Renal cortex interstitium (tissue), 15 donors: Measurements from ENCODE around the gene CENPH. TPM values are rescaled to one million over a fixed set of nuclear protein-coding genes. Genes with fewer than 3 reads are reported as not detected.
"Not testable (repeated sequence)": the region's sequence is repeated elsewhere in the genome, so short reads cannot be mapped to it uniquely, and the experiment has no call there.

Experiments used
- DNase-seq, 11 donors: peaks; one replicate each; pipeline ENCODE4 v3.0.0-alpha.2; 2013; ENCODE audit warnings: low read depth in 9 of 11, low spot score in 4 of 11; ENCODE audit errors: extremely low read depth in 1 of 11
- long read RNA-seq, 16 experiments: transcript quantifications; one replicate each; lab custom pipeline, GENCODE V29; 2026
- polyA plus RNA-seq, 3 donors: library from polyadenylated mRNA; unstranded; fragments of 120-200 nt; gene quantifications; one replicate each; pipeline ENCODE4 v1.2.1, GENCODE V29; 2013; ENCODE audit not compliant: insufficient read length in 3 of 3

Gene CENPH
- polyA plus RNA-seq = 10 to 100 TPM; 21.6 to 33.5 (median 26.4) TPM
- long read RNA-seq, donor 1, transcript CENPH-201 (9 exons, 1,389 nt) = major isoform, 11 of 12 reads
- long read RNA-seq, donor 1, partial matches to known transcripts = 0 of 12 reads
- long read RNA-seq, donor 1, other reads (novel, unspliced or antisense) = 0 of 12 reads
- long read RNA-seq, donor 2, partial matches to known transcripts = 0 of 3 reads
- long read RNA-seq, donor 2, other reads (novel, unspliced or antisense) = 0 of 3 reads
- long read RNA-seq, donor 3, transcript CENPH-201 (9 exons, 1,389 nt) = major isoform, 9 of 10 reads
- long read RNA-seq, donor 3, partial matches to known transcripts = 0 of 10 reads
- long read RNA-seq, donor 3, other reads (novel, unspliced or antisense) = 0 of 10 reads
- long read RNA-seq, donor 4, transcript CENPH-201 (9 exons, 1,389 nt) = major isoform, 8 of 19 reads
- long read RNA-seq, donor 4, partial matches to known transcripts = 11 of 19 reads
- long read RNA-seq, donor 4, other reads (novel, unspliced or antisense) = 0 of 19 reads
- long read RNA-seq, donor 5 = 0 reads
- long read RNA-seq, donor 6, partial matches to known transcripts = 0 of 3 reads
- long read RNA-seq, donor 6, other reads (novel, unspliced or antisense) = 0 of 3 reads
- long read RNA-seq, donor 7, transcript CENPH-201 (9 exons, 1,389 nt) = major isoform, 9 of 11 reads
- long read RNA-seq, donor 7, partial matches to known transcripts = 0 of 11 reads
- long read RNA-seq, donor 7, other reads (novel, unspliced or antisense) = 0 of 11 reads
- long read RNA-seq, donor 8 = 0 reads
- long read RNA-seq, donor 9, partial matches to known transcripts = 0 of 2 reads
- long read RNA-seq, donor 9, other reads (novel, unspliced or antisense) = 0 of 2 reads
- long read RNA-seq, donor 10, partial matches to known transcripts = 0 of 5 reads
- long read RNA-seq, donor 10, other reads (novel, unspliced or antisense) = 0 of 5 reads
- long read RNA-seq, donor 11, partial matches to known transcripts = 0 of 1 reads
- long read RNA-seq, donor 11, other reads (novel, unspliced or antisense) = 0 of 1 reads
- long read RNA-seq, donor 12, partial matches to known transcripts = 0 of 8 reads
- long read RNA-seq, donor 12, other reads (novel, unspliced or antisense) = 0 of 8 reads
- long read RNA-seq, donor 13 = 0 reads
- long read RNA-seq, donor 14, transcript CENPH-201 (9 exons, 1,389 nt) = major isoform, 6 of 7 reads
- long read RNA-seq, donor 14, partial matches to known transcripts = 0 of 7 reads
- long read RNA-seq, donor 14, other reads (novel, unspliced or antisense) = 0 of 7 reads
- long read RNA-seq, donor 15, partial matches to known transcripts = 0 of 3 reads
- long read RNA-seq, donor 15, other reads (novel, unspliced or antisense) = 0 of 3 reads
- long read RNA-seq, donor 16, transcript CENPH-201 (9 exons, 1,389 nt) = major isoform, 27 of 28 reads
- long read RNA-seq, donor 16, partial matches to known transcripts = 0 of 28 reads
- long read RNA-seq, donor 16, other reads (novel, unspliced or antisense) = 0 of 28 reads

- DNase-seq = peak; percentile 75 to 93 (median 89)
These were observed at the start of gene CENPH for GRCh38 chr5:69189162-69190086. CENPH (plus strand) TSS chr5:69189583; CDS start chr5:69189635, 52 bp downstream.

GRCh38 chr5:69140239-69140638, 49.1 kb upstream of the CENPH start:
- DNase-seq = not testable (repeated sequence)

DNA sequence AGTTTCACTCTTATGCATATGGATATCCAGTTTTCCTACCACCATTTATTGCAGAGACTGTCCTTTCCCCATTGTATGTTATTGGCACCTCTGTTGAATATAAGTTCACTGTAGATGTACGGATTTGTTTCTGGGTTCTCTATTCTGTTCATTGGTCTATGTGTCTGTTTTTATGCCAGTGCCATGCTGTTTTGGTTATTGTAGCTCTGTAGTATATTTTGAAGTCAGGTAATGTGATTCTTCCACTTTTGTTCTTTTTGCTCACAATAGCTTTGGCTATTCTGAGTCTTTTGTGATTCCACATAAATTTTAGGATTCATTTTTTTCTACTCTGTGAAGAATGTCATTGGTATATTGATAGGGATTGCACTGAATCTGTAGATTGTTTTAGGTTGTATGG, 48.6 kb upstream of the CENPH start:
- DNase-seq = no peak

GRCh38 chr5:69148576-69148975, 40.8 kb upstream of the CENPH start:
- DNase-seq = not testable (repeated sequence)

DNA sequence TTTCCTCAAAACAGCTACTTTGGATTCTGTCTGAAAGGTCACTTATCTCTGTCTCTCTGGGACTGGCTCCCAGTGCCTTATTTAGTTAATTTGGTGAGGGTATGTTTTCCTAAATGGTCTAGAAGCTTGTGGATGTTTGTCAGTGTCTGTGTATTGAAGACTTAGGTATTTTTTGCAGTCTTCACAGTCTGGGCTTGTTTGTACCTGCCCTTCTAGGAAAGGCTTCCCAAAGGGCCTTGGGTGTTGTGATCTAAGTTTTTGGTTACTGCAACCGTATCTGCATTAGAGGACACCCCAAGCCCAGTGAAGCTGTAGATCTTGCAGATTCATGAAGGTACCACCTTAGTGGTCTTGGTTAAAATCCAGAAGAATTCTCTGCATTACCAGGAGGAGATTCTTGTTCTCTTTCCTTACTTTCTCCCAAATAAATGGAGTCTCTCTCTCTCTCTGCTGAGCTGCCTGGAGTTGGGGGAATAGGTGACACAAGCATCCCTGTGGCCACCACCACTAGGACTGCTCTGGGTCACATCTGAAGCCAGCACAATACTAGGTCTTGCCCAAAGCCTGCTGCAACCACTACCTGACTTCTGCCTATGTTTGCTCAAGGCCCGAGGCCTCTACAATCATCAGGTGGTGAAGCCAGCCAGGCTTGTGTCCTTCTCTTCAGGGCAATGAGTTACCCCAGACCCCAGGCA, 40.3 kb upstream of the CENPH start:
- DNase-seq = no peak

- no peak for DNase-seq
These were observed 39.7 kb upstream of the CENPH start for GRCh38 chr5:69149676-69150010.

DNA sequence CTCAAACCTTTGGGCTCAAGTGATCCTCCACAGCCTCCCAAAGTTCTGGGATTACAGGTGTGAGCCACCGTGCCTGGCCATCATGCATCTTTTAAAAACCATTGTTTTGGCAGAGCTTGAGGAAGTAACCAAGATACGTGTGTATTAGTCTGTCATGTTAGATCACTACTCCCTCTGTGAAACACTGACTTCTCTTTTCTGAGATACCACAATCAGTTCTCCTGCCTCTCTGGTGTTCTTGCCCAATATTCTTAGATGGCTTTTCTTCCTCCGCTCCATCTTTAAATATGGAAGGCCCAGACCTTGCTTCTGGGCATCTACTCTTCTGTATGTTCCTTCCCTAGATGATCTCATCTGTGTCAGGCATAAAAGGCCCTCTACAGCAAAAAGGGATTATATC, 36.7 kb upstream of the CENPH start:
- DNase-seq = no peak

DNA sequence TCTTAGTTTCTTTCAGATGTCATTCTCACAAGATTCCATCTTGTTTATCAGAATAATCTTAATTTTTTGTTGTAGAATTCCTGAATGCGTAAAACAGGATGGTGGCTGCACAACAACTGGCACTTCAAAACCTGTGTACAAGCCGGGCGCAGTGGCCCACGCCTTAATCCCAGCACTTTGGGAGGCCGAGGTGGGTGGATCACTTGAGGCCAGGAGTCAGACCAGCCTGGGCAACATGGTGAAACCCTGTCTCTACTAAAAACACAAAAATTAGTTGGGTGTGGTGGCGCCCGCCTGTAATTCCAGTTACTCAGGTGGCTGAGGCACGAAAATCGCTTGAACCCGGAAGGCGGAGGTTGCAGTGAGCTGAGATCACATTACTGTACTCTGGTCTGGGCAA, 32.9 kb upstream of the CENPH start:
- DNase-seq = no peak

- DNase-seq = no peak
These were observed 31.3 kb upstream of the CENPH start for GRCh38 chr5:69158039-69158438.

- DNase-seq = no peak
These were observed 28.7 kb upstream of the CENPH start for GRCh38 chr5:69160651-69161050.

DNA sequence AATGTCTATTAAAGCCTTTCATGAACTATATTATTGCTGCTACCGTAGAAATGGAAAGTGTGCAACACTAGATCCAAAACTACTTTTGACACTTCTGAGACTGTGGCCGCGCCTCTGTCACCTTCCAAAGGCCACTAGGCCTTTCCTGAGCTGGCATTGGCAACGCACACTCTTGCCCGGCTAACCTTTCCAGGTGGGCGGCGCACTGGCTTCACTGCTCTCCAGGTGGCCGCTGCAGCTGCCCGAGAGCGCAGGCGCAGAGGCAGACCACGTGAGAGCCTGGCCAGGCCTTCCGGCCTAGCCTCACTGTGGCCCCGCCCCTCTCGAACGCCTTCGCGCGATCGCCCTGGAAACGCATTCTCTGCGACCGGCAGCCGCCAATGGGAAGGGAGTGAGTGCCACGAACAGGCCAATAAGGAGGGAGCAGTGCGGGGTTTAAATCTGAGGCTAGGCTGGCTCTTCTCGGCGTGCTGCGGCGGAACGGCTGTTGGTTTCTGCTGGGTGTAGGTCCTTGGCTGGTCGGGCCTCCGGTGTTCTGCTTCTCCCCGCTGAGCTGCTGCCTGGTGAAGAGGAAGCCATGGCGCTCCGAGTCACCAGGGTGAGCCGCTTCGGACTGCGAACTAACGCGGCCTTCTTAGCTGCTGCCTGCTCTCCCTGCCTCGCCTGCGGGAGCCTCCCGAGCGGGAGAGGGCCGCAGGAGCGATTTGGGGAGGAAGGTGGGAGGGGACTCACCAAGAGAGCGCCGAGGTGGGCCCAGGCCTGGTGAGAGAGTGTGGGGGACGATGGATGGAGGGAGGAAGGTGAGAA, 22.5 kb upstream of the CENPH start, which contains the start of gene CCNB1:
Gene CCNB1 (plus strand): TSS at position 465 of the 807 bp plus-strand sequence. CDS start 113 bp downstream, at position 578.
- DNase-seq = peak; percentile 84 to 97 (median 96)

- no peak for DNase-seq
These were observed 21.9 kb upstream of the CENPH start for GRCh38 chr5:69167493-69167855.

DNA sequence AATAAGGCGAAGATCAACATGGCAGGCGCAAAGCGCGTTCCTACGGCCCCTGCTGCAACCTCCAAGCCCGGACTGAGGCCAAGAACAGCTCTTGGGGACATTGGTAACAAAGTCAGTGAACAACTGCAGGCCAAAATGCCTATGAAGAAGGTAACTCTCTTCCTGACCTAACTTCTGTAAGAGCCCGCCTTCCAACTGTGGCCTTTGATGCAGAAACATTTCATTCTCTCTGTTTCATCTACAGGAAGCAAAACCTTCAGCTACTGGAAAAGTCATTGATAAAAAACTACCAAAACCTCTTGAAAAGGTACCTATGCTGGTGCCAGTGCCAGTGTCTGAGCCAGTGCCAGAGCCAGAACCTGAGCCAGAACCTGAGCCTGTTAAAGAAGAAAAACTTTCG, 21.5 kb upstream of the CENPH start:
- no peak for DNase-seq

DNA sequence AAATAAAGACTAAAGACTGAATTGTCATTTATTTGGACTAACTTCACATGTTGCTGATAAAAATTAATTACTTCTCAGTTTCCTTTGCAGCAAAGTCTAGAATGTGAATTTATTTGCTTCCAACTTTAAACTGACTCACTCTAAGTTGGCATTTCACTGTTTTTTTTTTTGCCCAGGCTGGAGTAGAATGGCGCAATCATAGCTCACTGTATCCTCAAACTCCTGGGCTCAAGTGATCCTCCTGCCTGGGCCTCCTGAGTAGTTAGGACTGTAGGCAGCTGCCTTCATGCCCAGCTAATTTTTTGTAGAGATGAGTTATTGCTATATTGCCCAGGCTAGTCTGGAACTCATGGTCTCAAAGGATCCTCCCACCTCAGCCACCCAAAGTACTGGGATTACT, 18.9 kb upstream of the CENPH start:
- no peak for DNase-seq

GRCh38 chr5:69170969-69171368, 18.4 kb upstream of the CENPH start:
- DNase-seq = no peak

GRCh38 chr5:69181659-69182293, 7.6 kb upstream of the CENPH start:
- DNase-seq = not testable (repeated sequence)
